Islet of Langerhans (tissue), 1 donor: Measurements from ENCODE around the gene CD96.
"Not testable (repeated sequence)": the region's sequence is repeated elsewhere in the genome, so short reads cannot be mapped to it uniquely, and the experiment has no call there.

ENCODE experiments used
- FAIRE-seq: peaks from one replicate; lab custom pipeline; 2011; peaks lifted over from hg19 to GRCh38; lab: Jason Lieb, UNC

CD96 gene

GRCh38 chr3:111627092-111627491 lies 85.1 kb downstream of the CD96 start:
- no peak for FAIRE-seq

GRCh38 chr3:111629018-111629417 lies 87.0 kb downstream of the CD96 start:
- not testable (repeated sequence) for FAIRE-seq

GRCh38 chr3:111630638-111631037 lies 88.6 kb downstream of the CD96 start:
- not testable (repeated sequence) for FAIRE-seq

- FAIRE-seq: peak; percentile 99
Observed at GRCh38 chr3:111635403-111635802, 93.4 kb downstream of the CD96 start.

DNA sequence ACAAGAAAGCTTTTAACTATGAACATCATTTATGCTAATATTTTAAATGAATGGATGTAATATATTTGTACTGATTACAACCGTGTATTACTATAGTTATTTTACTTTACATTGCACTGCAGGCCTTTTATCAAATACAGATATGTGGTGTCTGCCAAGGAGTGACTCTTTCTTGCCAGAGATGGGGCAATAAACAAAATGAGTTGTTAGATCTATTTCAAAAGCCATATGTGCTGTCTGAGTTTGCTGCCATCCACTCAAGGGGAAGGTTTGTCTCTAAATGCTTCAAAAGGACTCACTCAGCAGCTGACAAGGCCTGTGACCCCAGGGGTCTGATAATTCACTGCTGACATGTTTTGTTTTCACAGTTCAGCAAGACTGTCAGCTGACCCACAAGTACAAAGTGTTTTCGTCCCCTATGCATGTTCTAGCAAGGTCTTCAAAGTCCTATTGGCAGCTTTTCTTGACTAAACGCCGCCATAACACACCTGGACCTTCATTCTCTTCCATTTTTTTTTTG lies 94.4 kb downstream of the CD96 start:
- no peak for FAIRE-seq

DNA sequence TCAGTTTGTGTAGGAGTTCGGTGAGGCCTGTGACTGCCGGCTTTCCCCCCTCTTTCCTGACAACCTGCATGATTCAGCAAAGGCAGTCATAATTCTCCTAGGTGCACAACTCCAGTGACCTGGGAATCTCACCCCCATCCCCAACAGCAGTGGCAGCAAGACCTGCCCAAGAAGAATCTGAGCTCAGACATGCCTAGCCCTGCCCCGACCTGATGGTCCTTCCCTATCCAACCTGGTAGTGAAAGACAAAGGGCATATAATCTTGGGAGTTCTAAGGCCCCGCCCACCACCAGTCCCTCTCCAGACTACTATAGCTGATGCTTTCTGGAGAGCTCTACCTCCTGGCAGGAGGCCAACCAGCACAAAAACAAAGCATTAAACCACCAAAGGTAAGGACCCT lies 97.3 kb downstream of the CD96 start:
- no peak for FAIRE-seq

- no peak for FAIRE-seq
Observed at GRCh38 chr3:111648991-111649579, 107.1 kb downstream of the CD96 start.

DNA sequence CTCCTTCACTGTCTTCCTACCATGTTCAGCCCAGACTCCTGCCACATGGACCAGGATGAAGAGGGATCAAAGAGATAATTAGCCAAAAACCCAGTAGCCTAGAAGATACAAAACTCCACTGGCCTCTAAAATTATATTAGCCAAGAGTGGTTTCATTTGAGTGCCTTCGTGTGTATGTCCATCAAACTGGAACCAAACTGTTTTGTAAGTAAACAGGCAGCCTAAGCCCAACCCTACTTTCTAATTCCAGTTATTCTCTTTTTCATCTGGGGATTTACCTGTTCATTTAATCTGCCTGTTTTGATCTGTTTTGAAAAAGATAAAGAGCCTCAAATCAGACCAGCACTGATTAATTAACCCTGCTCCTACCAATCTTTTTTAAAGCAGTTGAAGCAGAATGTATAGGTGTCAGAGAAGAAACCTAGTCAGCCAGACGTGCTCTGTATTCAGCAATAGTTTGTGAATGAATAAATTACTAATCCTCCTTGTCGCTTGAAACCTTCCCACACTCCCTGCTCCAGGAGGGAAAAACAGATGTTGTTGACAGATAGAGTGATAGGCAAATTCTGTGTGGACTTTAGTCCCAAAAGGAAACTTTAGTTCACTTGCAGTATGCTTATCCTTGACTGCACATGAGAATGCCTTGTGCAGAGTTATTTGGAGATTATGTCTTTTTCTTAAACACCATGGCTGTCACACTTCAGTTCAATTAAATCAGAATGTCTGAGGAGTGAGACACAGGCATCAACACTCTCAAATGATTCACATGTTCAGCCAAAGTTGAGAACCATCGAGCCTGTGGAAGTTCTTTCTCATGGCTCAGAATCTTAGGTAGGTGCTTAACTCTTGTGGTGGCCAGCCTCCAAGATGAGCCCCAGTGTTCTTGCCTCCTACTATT lies 108.6 kb downstream of the CD96 start:
- no peak for FAIRE-seq

- FAIRE-seq: no peak
Observed at GRCh38 chr3:111652492-111653180, 110.6 kb downstream of the CD96 start.

DNA sequence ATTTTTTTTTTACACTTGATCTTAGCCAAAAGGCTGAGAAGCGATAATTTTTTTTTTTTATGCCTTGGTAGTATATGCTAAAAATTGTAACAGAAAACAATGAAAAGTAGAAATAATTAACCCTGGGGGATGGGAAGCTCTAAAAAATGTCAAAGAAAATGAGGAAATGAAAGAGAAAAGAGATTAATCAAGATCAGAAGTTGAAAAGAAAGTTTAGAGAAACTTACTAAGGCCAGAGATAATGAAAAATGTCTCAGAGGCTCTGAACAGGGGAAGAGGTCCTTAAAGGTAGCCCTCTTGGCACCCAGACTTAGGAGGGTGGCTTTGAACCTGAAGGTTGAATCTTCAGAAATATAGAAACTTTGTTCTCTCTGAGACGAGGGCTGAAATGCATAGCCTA lies 111.8 kb downstream of the CD96 start:
- FAIRE-seq: peak; percentile 24

DNA sequence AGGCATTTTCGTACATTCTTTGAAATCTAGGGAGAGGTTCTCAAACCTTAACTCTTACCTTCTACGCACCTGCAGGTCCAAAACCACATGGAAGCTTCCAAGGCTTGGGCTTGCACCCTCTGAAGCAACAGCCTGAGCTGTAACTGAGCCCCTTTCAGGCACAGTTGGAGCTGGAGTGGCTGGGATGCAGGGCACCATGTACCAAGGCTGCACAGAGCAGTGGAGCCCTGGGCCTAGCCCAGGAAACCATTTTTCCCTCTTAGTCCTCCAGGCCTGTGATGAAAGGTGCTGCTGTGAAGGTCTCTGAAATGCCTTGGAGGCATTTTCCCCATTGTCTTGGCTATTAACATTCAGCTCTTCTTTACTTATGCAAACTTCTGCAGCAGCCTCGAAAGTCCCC lies 120.0 kb downstream of the CD96 start:
- FAIRE-seq: no peak

- FAIRE-seq: no peak
Observed at GRCh38 chr3:111662907-111663306, 120.9 kb downstream of the CD96 start.

DNA sequence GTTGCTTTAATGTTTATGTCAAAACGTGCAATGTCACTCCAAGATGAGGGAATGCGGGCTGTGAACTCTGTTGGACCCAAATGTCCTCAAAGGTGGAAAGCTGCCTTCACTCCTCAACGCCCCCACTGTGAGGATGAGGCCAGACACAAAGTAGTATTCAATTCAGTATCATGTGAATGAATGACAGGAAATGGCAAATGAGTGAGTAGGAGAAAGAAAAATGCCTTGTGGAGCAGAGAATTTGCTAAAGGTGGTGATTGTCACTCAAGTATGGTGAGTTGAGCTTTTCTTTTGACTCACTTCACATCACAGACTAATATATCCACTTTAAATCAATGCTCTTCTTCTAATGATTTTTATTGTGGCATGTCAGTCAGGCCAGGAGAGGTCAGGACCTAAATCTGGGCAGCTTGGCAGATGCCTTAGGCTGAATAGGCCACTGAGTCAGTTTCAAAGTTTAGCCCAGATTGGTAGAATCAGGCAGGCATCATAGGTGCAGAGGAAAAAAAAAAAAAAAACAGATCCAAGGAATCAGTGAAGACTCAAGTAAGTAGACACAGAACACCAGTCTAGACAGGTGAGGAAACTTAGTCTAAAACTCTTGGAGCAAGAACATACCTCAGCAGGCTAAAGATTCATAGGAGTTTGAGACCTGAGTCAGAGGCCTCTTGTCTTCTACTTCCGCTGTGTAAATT lies 124.2 kb downstream of the CD96 start:
- no peak for FAIRE-seq

- FAIRE-seq: no peak
Observed at GRCh38 chr3:111667170-111667569, 125.2 kb downstream of the CD96 start.

- no peak for FAIRE-seq
Observed at GRCh38 chr3:111667621-111668239, 125.7 kb downstream of the CD96 start.

DNA sequence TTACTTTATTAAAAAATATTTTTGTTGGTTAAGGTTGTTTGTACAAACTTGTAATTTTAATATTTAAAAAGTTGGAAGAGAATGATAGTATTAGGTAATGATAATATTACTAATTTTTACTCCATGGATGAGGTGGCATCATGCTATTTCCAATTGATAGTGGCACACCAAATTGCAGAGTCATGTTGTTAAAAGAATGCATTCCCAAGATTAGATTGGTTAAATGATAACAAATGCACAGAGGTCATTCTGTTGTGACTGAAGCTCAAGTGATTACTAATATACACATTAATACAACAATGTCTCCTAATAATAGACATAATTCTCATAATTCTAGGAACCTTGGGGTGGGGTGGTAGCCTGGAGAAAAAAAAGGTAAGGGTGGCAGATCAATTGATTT lies 126.3 kb downstream of the CD96 start:
- peak; percentile 30 for FAIRE-seq

DNA sequence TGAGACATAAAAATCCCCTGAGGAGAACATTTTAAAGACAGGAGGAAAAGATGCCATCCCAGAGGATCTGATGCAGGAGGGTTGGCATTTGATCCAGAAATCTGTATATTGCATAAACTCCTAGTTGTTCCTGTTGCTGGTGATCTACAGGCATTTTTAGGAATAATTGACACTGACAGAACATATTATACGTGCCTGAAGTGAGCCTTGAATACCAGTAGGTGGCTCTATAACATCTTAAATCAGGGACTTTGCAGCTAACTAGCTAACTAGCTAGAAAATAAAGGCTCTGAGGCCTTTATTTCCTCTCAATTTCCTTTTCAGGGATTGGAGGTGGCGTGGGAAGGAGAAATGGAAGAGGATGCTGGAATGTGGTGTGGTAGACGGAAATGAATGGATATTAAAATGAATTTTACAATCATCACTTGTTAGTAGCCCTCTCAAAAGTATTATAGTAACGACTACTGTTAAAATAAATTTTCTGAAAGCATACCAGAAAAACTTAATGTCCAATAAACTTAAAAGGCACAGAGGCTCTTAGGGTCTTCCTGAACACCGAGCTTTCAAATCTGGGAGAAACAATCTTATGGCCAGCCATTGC lies 127.0 kb downstream of the CD96 start:
- peak; percentile 98 for FAIRE-seq

DNA sequence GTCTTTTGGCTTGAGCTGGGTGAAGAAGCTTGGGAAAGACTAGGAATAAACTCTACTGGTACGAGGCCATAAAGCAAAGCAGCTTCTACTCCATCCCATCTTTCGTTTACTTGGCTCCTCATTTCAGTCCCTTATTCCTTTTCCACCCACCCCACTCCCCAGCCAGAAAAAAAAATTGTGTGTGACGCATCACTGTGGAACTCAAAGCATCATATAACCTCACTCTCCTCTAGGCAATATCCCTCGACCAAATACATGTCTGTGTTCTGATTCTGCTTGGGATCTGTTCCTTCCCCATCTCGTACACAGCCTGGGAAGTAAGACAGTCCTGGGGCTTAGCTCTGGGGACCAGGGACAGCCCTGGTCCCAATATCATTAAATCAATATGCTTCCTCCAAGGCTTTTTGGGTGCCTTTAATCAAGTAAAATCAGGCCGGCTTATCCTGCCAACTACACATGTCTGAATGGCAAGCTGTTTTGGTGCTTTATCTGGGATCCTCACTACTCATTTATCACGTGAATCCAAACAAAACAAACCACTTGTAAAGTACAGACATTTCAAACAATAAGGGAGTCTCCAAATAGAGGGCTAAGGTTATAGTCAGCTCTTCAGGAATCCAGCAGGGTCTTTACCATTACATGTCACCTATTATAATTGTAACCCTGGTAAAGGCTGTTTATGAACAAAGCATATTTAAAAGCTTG lies 128.1 kb downstream of the CD96 start:
- FAIRE-seq: no peak

DNA sequence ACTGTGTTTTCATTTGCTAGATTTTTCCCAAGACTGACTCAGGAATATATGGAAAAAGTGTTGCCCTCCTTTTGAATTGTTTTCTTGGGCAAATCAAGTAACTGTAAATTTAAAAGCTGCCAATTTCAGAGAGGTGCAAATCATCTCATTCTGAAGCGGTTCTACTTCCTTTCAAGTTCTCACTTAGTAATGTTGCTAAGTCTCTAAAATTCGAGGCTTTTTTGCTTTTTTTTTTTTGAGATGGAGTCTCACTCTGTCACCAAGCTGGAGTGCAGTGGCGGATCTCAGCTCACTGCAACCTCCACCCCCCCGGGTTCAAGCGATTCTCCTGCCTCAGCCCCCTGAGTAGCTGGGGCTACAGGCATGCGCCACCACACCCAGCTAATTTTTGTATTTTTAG lies 130.5 kb downstream of the CD96 start:
- FAIRE-seq: not testable (repeated sequence)

- no peak for FAIRE-seq
Observed at GRCh38 chr3:111675846-111676210, 133.8 kb downstream of the CD96 start.
